Activated effector memory CD4-positive, alpha-beta T cell treated with anti-CD3 and anti-CD28 coated beads, Interleukin-2, amount 50 U/mL, for 16 hours (primary cell): ENCODE measurements around the gene CRELD2.

Experiments
- DNase-seq: peaks from one replicate; pipeline ENCODE4 v3.0.0-alpha.2; 2020

CRELD2 gene

GRCh38 chr22:49948116-49948957 lies 29.9 kb downstream of the CRELD2 start:
- DNase-seq: no peak

GRCh38 chr22:49948958-49949913 lies 30.8 kb downstream of the CRELD2 start:
- no peak for DNase-seq

GRCh38 chr22:49949914-49950292 lies 31.5 kb downstream of the CRELD2 start:
- no peak for DNase-seq

GRCh38 chr22:49950396-49950994 lies 32.1 kb downstream of the CRELD2 start:
- DNase-seq: no peak

- DNase-seq: no peak
These were observed 32.7 kb downstream of the CRELD2 start for GRCh38 chr22:49951000-49951677.

- no peak for DNase-seq
These were observed 33.2 kb downstream of the CRELD2 start for GRCh38 chr22:49951678-49951985.

GRCh38 chr22:49951986-49952896 lies 33.8 kb downstream of the CRELD2 start:
- DNase-seq: no peak

GRCh38 chr22:49953027-49953679 lies 34.7 kb downstream of the CRELD2 start:
- no peak for DNase-seq

GRCh38 chr22:49953680-49954344 lies 35.4 kb downstream of the CRELD2 start:
- DNase-seq: no peak

GRCh38 chr22:49954354-49954753 lies 35.9 kb downstream of the CRELD2 start:
- no peak for DNase-seq

GRCh38 chr22:49954991-49955580 lies 36.7 kb downstream of the CRELD2 start:
- DNase-seq: no peak

GRCh38 chr22:49955581-49956417 lies 37.4 kb downstream of the CRELD2 start:
- DNase-seq: no peak

GRCh38 chr22:49956418-49956770 lies 38.0 kb downstream of the CRELD2 start:
- DNase-seq: no peak

- no peak for DNase-seq
These were observed 38.7 kb downstream of the CRELD2 start for GRCh38 chr22:49956914-49957825.

- no peak for DNase-seq
These were observed 39.5 kb downstream of the CRELD2 start for GRCh38 chr22:49957826-49958365.

- DNase-seq: no peak
These were observed 40.0 kb downstream of the CRELD2 start for GRCh38 chr22:49958366-49958921.

- no peak for DNase-seq
These were observed 40.7 kb downstream of the CRELD2 start for GRCh38 chr22:49958931-49959781.
